WI38 (cell line): ENCODE measurements around the gene ING2.
"Not testable (repeated sequence)": the region's sequence is repeated elsewhere in the genome, so short reads cannot be mapped to it uniquely, and the experiment has no call there.

Experiments used
- H3K4me3 ChIP-seq: 2 replicates; pipeline ENCODE4 v1.5.1; 2011; ENCODE audit warnings: low read depth, mild to moderate bottlenecking, control low read depth, low read length
- TF ChIP-seq, protein P1 (sequence below): IDR thresholded peaks from 2 replicates; pipeline ENCODE4 v1.5.1; 2012; ENCODE audit warnings: low read depth, mild to moderate bottlenecking, control low read depth, low read length

The ING2 gene

GRCh38 chr4:183504930-183505610 is at the start of gene ING2:
ING2 (plus strand) TSS chr4:183505058; CDS start chr4:183505196, 138 bp downstream.
- TF ChIP-seq, protein P1, sequence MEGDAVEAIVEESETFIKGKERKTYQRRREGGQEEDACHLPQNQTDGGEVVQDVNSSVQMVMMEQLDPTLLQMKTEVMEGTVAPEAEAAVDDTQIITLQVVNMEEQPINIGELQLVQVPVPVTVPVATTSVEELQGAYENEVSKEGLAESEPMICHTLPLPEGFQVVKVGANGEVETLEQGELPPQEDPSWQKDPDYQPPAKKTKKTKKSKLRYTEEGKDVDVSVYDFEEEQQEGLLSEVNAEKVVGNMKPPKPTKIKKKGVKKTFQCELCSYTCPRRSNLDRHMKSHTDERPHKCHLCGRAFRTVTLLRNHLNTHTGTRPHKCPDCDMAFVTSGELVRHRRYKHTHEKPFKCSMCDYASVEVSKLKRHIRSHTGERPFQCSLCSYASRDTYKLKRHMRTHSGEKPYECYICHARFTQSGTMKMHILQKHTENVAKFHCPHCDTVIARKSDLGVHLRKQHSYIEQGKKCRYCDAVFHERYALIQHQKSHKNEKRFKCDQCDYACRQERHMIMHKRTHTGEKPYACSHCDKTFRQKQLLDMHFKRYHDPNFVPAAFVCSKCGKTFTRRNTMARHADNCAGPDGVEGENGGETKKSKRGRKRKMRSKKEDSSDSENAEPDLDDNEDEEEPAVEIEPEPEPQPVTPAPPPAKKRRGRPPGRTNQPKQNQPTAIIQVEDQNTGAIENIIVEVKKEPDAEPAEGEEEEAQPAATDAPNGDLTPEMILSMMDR, result no peak

GRCh38 chr4:183455431-183456195 is 49.2 kb upstream of the ING2 start:
- no peak overlapping the region for H3K4me3 ChIP-seq
- TF ChIP-seq, protein P1, result no peak

More at GRCh38 chr4:183504930-183505610, at the start of gene ING2:
- H3K4me3 ChIP-seq, result peak within 1 kb of the TSS; percentile 96

- TF ChIP-seq, protein P1, result no peak
- no peak overlapping the region for H3K4me3 ChIP-seq
Measured at GRCh38 chr4:183458005-183458404, 46.9 kb upstream of the ING2 start.

GRCh38 chr4:183463903-183464619 is 40.8 kb upstream of the ING2 start:
- not testable (repeated sequence) for H3K4me3 ChIP-seq

DNA sequence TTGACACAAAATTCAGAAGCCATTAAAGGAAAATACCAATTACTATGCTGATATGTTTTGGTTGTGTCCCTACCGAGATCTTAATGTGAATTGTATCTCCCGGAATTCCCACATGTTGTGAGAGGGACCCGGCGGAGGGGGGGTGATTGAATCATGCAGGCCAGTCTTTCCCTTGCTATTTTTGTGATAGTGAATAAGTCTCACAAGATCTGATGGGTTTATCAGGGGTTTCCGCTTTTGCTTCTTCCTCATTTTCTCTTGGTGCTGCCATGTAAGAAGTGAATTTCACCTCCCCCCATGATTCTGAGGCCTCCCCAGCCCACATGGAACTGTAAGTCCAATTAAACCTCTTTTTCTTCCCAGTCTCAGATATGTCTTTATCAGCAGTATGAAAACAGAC is 39.0 kb upstream of the ING2 start:
- H3K4me3 ChIP-seq, result not testable (repeated sequence)

- H3K4me3 ChIP-seq, result no peak overlapping the region
- TF ChIP-seq, protein P1, result no peak
Measured at GRCh38 chr4:183467246-183467645, 37.6 kb upstream of the ING2 start.

DNA sequence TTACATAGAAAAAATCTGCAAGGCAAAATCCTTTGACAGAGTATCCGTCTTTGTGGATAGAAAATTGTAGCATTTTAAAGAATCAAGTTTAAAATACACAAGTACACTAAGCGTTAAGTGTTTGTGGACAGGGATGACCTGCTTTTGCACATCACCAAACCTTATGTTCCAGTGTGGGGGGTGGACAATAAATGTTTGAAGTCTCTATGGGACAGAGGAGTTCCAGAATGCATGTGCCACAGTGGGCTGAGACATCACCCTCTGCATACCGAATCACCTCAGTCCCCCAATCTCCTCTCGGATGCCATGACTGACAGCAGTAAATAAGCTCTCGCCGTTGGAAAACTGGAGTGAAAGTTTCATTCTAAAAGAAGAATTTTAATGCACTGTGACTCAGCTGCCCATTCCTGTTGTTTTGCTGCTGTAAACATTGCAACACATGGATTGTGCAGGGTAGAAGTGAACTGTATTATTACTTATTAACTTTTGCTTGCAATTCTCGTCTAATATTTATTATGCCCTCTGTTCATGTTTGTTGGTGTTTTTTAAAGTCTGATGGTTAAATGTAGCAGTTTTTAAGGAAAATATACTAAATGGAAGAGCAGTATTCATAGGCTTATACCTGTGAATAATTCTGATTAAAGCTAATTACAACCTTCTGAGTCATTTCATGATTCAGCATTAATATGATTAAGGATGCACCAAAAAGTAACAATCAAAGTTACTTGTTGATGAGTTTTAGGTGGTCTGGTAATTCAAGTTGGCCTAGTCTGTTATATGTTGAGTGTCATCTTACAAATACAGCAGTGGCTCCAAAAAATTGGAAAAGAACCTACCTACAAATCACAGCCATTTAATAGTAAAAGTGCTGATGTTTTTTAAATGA is 36.4 kb upstream of the ING2 start:
- TF ChIP-seq, protein P1, result no peak
- H3K4me3 ChIP-seq, result no peak overlapping the region
